Left ventricle myocardium inferior (tissue), 1 donor: ENCODE results near the gene KCTD11. TPM values are rescaled to one million over a fixed set of nuclear protein-coding genes. Genes with fewer than 3 reads are reported as not detected.
"Not testable (repeated sequence)": the region's sequence is repeated elsewhere in the genome, so short reads cannot be mapped to it uniquely, and the experiment has no call there.

Source experiments
- DNase-seq: peaks from one replicate; pipeline ENCODE4 v3.0.0-alpha.2; 2020
- H3K27ac ChIP-seq: fragments of 200-600 bp; replicated peaks from 2 replicates; pipeline ENCODE4 v1.8.0; 2021
- H3K27me3 ChIP-seq: fragments of 200-600 bp; 2 replicates; pipeline ENCODE4 v1.8.0; 2021; ENCODE audit warnings: low read depth
- H3K36me3 ChIP-seq: fragments of 200-600 bp; 2 replicates; pipeline ENCODE4 v1.8.0; 2021
- H3K4me1 ChIP-seq: fragments of 200-600 bp; 2 replicates; pipeline ENCODE4 v1.8.0; 2021
- H3K4me3 ChIP-seq: fragments of 200-600 bp; 2 replicates; pipeline ENCODE4 v1.8.0; 2021; ENCODE audit warnings: mild to moderate bottlenecking, moderate library complexity
- H3K9me3 ChIP-seq: fragments of 200-600 bp; replicated peaks from 2 replicates; pipeline ENCODE4 v1.8.0; 2021
- intact Hi-C: fragments of 100-400 bp; cut with micrococcal nuclease; formaldehyde crosslinking; loops from one replicate; pipeline ENCODE4 v1.11.0; 2022
- total RNA-seq: library from RNA; stranded (reverse); fragmentation: NEBNext Ultra II Directional; extraction: Animal tissue kit (Norgen Biotek cat#: 25700); gene quantifications from one replicate; pipeline ENCODE4 v1.2.1, GENCODE V29; 2021
- TF ChIP-seq, protein P1 (sequence below): fragments of 200-600 bp; IDR thresholded peaks from 2 replicates; pipeline ENCODE4 v1.8.0; 2021; ENCODE audit warnings: antibody characterized with exemption, mild to moderate bottlenecking, borderline replicate concordance
- donor health status: DM: no; HTN: yes; CAD: no; lungs with severe emphysema.

KCTD11 gene
- total RNA-seq, 1 donor from 2014 or later = 3.9 TPM

DNA sequence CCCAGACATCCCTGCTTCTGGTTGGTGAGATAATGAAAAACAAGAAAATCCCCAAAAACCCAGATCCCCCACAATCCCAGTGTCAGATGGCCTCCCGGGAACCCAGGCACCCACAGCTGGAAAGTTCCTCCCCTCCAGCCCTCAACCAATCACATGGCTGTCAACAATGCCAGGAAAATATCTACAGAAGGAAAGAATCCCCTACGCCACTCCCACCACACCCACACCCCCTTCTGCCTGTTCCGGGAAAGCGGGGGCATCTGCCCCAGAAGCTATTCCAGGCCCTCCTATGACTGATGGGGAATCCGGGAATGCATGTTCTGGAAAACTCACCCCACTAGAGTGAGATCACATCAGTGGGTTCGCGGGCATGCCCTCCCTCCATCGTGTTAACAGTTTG is 4.8 kb downstream of the KCTD11 start:
- TF ChIP-seq, protein P1, sequence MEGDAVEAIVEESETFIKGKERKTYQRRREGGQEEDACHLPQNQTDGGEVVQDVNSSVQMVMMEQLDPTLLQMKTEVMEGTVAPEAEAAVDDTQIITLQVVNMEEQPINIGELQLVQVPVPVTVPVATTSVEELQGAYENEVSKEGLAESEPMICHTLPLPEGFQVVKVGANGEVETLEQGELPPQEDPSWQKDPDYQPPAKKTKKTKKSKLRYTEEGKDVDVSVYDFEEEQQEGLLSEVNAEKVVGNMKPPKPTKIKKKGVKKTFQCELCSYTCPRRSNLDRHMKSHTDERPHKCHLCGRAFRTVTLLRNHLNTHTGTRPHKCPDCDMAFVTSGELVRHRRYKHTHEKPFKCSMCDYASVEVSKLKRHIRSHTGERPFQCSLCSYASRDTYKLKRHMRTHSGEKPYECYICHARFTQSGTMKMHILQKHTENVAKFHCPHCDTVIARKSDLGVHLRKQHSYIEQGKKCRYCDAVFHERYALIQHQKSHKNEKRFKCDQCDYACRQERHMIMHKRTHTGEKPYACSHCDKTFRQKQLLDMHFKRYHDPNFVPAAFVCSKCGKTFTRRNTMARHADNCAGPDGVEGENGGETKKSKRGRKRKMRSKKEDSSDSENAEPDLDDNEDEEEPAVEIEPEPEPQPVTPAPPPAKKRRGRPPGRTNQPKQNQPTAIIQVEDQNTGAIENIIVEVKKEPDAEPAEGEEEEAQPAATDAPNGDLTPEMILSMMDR = no peak
- H3K4me1 ChIP-seq = peaks cover 41% of the 10 kb centered on the region
- intact Hi-C loops = no loop called here
- no peak overlapping the region for H3K27ac ChIP-seq
- DNase-seq = no peak
- no peaks in the 10 kb centered on the region for H3K27me3 ChIP-seq
- H3K9me3 ChIP-seq = no peaks in the 10 kb centered on the region
- H3K36me3 ChIP-seq = no peaks in the 10 kb centered on the region
- no peak overlapping the region for H3K4me3 ChIP-seq

DNA sequence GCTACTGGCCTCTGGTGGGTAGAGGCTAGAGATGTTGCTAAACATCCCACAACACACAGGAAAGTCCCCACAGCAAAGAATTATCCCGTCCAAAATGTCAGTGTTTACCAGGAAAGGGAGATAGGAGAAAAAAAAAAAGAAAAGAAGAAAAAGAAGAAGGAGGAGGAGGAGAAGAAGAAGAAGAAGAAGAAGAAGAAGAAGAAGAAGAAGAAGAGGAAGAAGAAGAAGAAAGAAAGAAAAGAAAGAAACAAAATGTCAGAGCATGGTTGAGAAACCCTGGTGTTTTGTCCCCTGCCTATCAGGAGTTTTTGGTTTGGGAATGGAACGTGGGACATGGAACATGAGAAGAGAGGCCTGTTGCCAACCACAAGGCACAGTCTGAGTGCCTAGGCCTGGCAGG is 5.4 kb downstream of the KCTD11 start:
- no peak overlapping the region for H3K4me3 ChIP-seq
- no peaks in the 10 kb centered on the region for H3K36me3 ChIP-seq
- no peaks in the 10 kb centered on the region for H3K27me3 ChIP-seq
- H3K27ac ChIP-seq = no peak overlapping the region
- H3K9me3 ChIP-seq = no peaks in the 10 kb centered on the region
- peaks cover 36% of the 10 kb centered on the region for H3K4me1 ChIP-seq
- intact Hi-C loops = no loop called here
- DNase-seq = no peak
- TF ChIP-seq, protein P1 = no peak

DNA sequence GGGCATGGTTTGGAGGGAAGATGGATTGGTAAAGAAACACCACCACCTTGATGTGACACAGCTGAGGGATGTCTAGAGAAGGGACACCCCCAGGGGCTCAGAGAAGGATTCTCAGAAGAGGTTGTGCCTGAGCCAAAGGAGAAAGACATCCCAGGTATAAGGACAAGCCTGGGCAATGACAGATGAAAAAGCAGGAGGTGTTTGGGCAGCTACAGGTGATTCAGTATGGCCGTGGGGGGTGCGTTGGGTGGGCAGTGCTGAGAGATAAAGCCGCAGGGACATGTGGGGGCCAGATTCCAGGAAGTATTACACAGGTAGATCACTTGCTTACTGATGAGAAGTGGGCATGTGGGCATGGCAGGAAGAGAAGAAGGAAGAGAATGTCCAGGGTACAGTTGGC is 9.9 kb downstream of the KCTD11 start:
- Histone ChIP-seq H3K27me3 (no peaks in the 10 kb centered on the region), H3K4me3 (no peak overlapping the region), H3K9me3 (no peaks in the 10 kb centered on the region), H3K27ac (no peak overlapping the region), H3K4me1 (no peaks in the 10 kb centered on the region), H3K36me3 (no peaks in the 10 kb centered on the region)
- intact Hi-C loops = no loop called here
- TF ChIP-seq, protein P1 = no peak
- no peak for DNase-seq

DNA sequence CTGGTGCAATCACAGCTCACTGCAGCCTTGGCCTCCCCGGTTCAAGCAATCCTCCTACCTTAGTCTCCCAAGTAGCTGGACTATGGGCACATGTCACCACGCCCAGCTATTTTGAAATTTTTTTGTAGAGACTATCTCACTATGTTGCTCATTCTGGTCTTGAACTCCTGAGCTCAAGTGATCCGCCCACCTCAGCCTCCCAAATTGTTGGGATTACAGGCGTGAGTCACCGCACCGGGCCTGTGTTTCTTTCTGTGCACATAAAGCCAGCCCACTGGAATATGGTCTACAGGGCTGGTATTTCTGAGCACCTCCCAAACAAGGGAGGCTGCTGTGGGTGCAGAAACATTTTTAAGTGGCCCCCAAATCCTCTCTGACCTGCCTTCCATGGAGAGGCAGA is 11.3 kb downstream of the KCTD11 start:
- Histone ChIP-seq H3K27ac (no peak overlapping the region), H3K4me3 (no peak overlapping the region), H3K36me3 (no peaks in the 10 kb centered on the region), H3K27me3 (peaks cover 6% of the 10 kb centered on the region), H3K4me1 (no peaks in the 10 kb centered on the region), H3K9me3 (no peaks in the 10 kb centered on the region)
- TF ChIP-seq, protein P1 = no peak
- intact Hi-C loops = no loop called here
- no peak for DNase-seq

DNA sequence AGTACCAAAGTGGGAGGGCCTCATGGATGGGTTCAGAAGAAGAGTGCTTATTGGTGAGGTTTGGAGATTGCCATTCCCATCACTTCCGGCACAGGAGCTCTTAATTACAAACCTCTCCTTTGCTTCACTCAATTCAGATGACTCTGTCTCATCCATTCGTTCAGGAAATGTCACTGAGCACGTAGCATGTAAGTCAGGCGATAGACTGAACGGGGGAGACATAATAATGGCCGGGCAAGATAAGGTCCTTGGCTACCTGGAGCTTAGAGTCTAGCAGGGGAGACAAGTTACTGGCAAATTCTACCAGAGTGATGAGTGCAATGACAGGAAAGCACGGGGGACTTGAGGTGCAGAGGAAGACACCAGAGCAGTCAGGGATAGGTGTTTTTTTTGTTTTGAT is 14.0 kb downstream of the KCTD11 start:
- H3K4me1 ChIP-seq, H3K4me3 ChIP-seq, H3K9me3 ChIP-seq, DNase-seq, H3K27ac ChIP-seq, H3K36me3 ChIP-seq, intact Hi-C loops: not testable (repeated sequence)
- H3K27me3 ChIP-seq = peaks cover 21% of the 10 kb centered on the region

DNA sequence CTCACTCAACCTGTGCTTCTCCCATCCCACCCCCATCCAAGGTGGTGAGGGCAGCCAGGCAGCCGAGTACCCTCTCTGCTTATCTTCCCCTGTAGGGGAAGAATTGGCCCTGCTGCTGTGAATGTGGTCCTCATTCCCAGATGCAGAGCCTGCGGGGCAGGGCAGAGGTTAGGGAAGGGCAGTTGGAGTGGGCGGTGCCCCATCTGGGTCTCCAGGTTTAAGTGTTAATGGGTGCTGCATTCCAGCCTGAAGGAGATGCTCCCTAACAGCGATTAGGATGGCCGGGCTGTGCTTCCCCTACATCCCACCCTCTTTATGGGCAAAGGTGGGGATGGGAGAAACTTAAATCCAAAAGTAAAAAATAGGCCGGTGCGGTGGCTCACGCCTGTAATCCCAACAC is 15.1 kb downstream of the KCTD11 start:
- H3K9me3 ChIP-seq = no peaks in the 10 kb centered on the region
- no peaks in the 10 kb centered on the region for H3K4me1 ChIP-seq
- intact Hi-C loops = no loop called here
- TF ChIP-seq, protein P1 = no peak
- peaks cover 21% of the 10 kb centered on the region for H3K27me3 ChIP-seq
- DNase-seq = no peak
- H3K36me3 ChIP-seq = no peaks in the 10 kb centered on the region
- H3K4me3 ChIP-seq = no peak overlapping the region
- H3K27ac ChIP-seq = no peak overlapping the region
